HG03139 (cell line): ENCODE results near the gene MRAP2.
"Not testable (repeated sequence)": the region's sequence is repeated elsewhere in the genome, so short reads cannot be mapped to it uniquely, and the experiment has no call there.

Experiments
- ATAC-seq: cut with Tn5 transposase; IDR thresholded peaks from one replicate; pipeline ENCODE4 v1.9.1; 2021; ENCODE audit not compliant: unreplicated experiment

Gene MRAP2

GRCh38 chr6:84118191-84118590, 84.6 kb downstream of the MRAP2 start:
- ATAC-seq = no peak

GRCh38 chr6:84119277-84119676, 85.7 kb downstream of the MRAP2 start:
- no peak for ATAC-seq

GRCh38 chr6:84123186-84123585, 89.6 kb downstream of the MRAP2 start:
- ATAC-seq = no peak

- not testable (repeated sequence) for ATAC-seq
Observed at GRCh38 chr6:84129588-84129987, 96.0 kb downstream of the MRAP2 start.

- ATAC-seq = not testable (repeated sequence)
Observed at GRCh38 chr6:84133385-84133784, 99.8 kb downstream of the MRAP2 start.

GRCh38 chr6:84135291-84135690, 101.7 kb downstream of the MRAP2 start:
- no peak for ATAC-seq

GRCh38 chr6:84136364-84137050, 102.9 kb downstream of the MRAP2 start:
- no peak for ATAC-seq

GRCh38 chr6:84137051-84137375, 103.4 kb downstream of the MRAP2 start:
- no peak for ATAC-seq

GRCh38 chr6:84137989-84138575, 104.5 kb downstream of the MRAP2 start:
- ATAC-seq = no peak

GRCh38 chr6:84139311-84139710, 105.7 kb downstream of the MRAP2 start:
- ATAC-seq = no peak
